H1 (cell line): Measurements from ENCODE around the gene GRK3. TPM values are rescaled to one million over a fixed set of nuclear protein-coding genes. Genes with fewer than 3 reads are reported as not detected.

ENCODE experiments used
- CTCF ChIA-PET: fragments of 300-600 bp; sonication (Branson Sonifier 250); formaldehyde crosslinking; loops from one replicate; lab custom pipeline; 2021; ENCODE audit not compliant: partially characterized antibody; lab: Charles Lee
- POLR2A ChIA-PET: fragments of 300-600 bp; sonication (Branson Sonifier 250); formaldehyde crosslinking; loops from one replicate; lab custom pipeline; 2021; ENCODE audit warnings: inconsistent platforms; ENCODE audit not compliant: partially characterized antibody; lab: Charles Lee
- DNase-seq, 2 experiments: peaks; one replicate each; pipeline versions ENCODE4 v3.0.0 to v3.0.0-alpha.2; 2010 to 2022; ENCODE audit warnings: low spot score in 2 of 2, low read depth in 1 of 2, mixed read lengths in 1 of 2
- FAIRE-seq: peaks from 2 replicates; lab custom pipeline; 2011; peaks lifted over from hg19 to GRCh38; lab: Jason Lieb, UNC
- H2AFZ ChIP-seq: 2 replicates; pipeline ENCODE4 v1.8.1; 2012; ENCODE audit warnings: low read length, inconsistent platforms
- H2AK5ac ChIP-seq: 2 replicates; pipeline ENCODE4 v1.6.1; 2013; ENCODE audit warnings: low read depth, low read length
- H2BK120ac ChIP-seq: replicated peaks from 2 replicates; pipeline ENCODE3; 2013; ENCODE audit warnings: low read depth, low read length, inconsistent platforms
- H2BK12ac ChIP-seq: 2 replicates; pipeline ENCODE4 v1.6.1; 2013; ENCODE audit warnings: low read depth, low read length
- H2BK15ac ChIP-seq: 2 replicates; pipeline ENCODE4 v1.6.1; 2013; ENCODE audit warnings: low read length
- H2BK20ac ChIP-seq: 2 replicates; pipeline ENCODE4 v1.6.1; 2013; ENCODE audit warnings: low read length
- H2BK5ac ChIP-seq: 2 replicates; pipeline ENCODE4 v1.6.1; 2013; ENCODE audit warnings: low read depth, low read length
- H3K14ac ChIP-seq: 2 replicates; pipeline ENCODE4 v1.6.1; 2013; ENCODE audit warnings: inconsistent platforms; ENCODE audit not compliant: insufficient read length
- H3K18ac ChIP-seq: 2 replicates; pipeline ENCODE4 v1.6.1; 2013; ENCODE audit warnings: low read length; ENCODE audit errors: extremely low read depth
- H3K23ac ChIP-seq: 2 replicates; pipeline ENCODE4 v1.6.1; 2013; ENCODE audit warnings: inconsistent platforms; ENCODE audit not compliant: insufficient read length
- H3K23me2 ChIP-seq: 2 replicates; pipeline ENCODE4 v1.6.1; 2013; ENCODE audit warnings: low read depth, low read length
- H3K27ac ChIP-seq: 2 replicates; pipeline ENCODE4 v1.6.1; 2011; ENCODE audit warnings: low read depth, low read length, inconsistent platforms
- H3K27me3 ChIP-seq, 4 experiments: replicated peaks in 1 of 4; 1 replicate in 1 of 4; 2 replicates in 3 of 4; pipeline versions ENCODE4 v1.6.1 to v1.8.1; 2011 to 2013; ENCODE audit warnings: low read length in 3 of 4, mild to moderate bottlenecking in 3 of 4, inconsistent platforms in 2 of 4, mixed read lengths in 2 of 4, moderate library complexity in 1 of 4; ENCODE audit not compliant: control insufficient read depth in 3 of 4, insufficient read depth in 3 of 4; ENCODE audit errors: extremely low read depth in 1 of 4
- H3K36me3 ChIP-seq, 4 experiments: 2 replicates each; pipeline versions ENCODE4 v1.6.1 to v1.8.1; 2011 to 2013; ENCODE audit warnings: mild to moderate bottlenecking in 4 of 4, low read length in 3 of 4, moderate library complexity in 2 of 4, control low read depth in 1 of 4, inconsistent platforms in 1 of 4; ENCODE audit not compliant: insufficient read depth in 4 of 4, control insufficient read depth in 2 of 4
- H3K4ac ChIP-seq: replicated peaks from 2 replicates; pipeline ENCODE3; 2013; ENCODE audit warnings: low read length, low read depth, mixed read lengths, inconsistent platforms; ENCODE audit not compliant: insufficient read length
- H3K4me1 ChIP-seq, 4 experiments: replicated peaks in 1 of 4; 1 replicate in 1 of 4; 2 replicates in 3 of 4; pipeline versions ENCODE4 v1.6.1 to v1.8.1; 2011 to 2013; ENCODE audit warnings: low read length in 3 of 4, inconsistent platforms in 2 of 4, mixed read lengths in 1 of 4; ENCODE audit not compliant: insufficient read depth in 4 of 4, control insufficient read depth in 3 of 4
- H3K4me2 ChIP-seq, 2 experiments: 2 replicates each; pipeline versions ENCODE4 v1.6.1 to v1.8.1; 2011 to 2013; ENCODE audit warnings: low read depth in 2 of 2, low read length in 2 of 2, control low read depth in 1 of 2, inconsistent platforms in 1 of 2, mild to moderate bottlenecking in 1 of 2; ENCODE audit not compliant: insufficient read depth in 1 of 2
- H3K4me3 ChIP-seq, 4 experiments: fragments of 200-600, 300-600 bp in 1 of 4; sonication (generic), shearing (Covaris generic), sonication (Bioruptor Twin) in 1 of 4; 2 replicates each; pipeline versions ENCODE4 v1.5.1 to v1.8.1; 2011 to 2016; ENCODE audit warnings: low read length in 4 of 4, low read depth in 3 of 4, control low read depth in 2 of 4, inconsistent platforms in 2 of 4, mild to moderate bottlenecking in 2 of 4, mixed read lengths in 1 of 4, moderate library complexity in 1 of 4; ENCODE audit not compliant: insufficient read depth in 2 of 4; ENCODE audit errors: extremely low read depth in 1 of 4
- H3K56ac ChIP-seq: replicated peaks from 2 replicates; pipeline ENCODE3; 2013; ENCODE audit warnings: low read depth, mild to moderate bottlenecking, mixed read lengths, low read length, inconsistent platforms; ENCODE audit not compliant: insufficient read length
- H3K79me1 ChIP-seq: 2 replicates; pipeline ENCODE4 v1.6.1; 2013; ENCODE audit warnings: low read depth, low read length, control low read depth
- H3K79me2 ChIP-seq, 2 experiments: 2 replicates each; pipeline versions ENCODE4 v1.6.1 to v1.8.1; 2012 to 2013; ENCODE audit warnings: low read length in 2 of 2, mild to moderate bottlenecking in 2 of 2, inconsistent platforms in 1 of 2; ENCODE audit not compliant: insufficient read depth in 2 of 2, control insufficient read depth in 1 of 2
- H3K9ac ChIP-seq, 4 experiments: replicated peaks in 1 of 4; 1 replicate in 1 of 4; 2 replicates in 3 of 4; pipeline versions ENCODE4 v1.6.1 to v1.8.1; 2011 to 2013; ENCODE audit warnings: low read depth in 3 of 4, low read length in 3 of 4, control low read depth in 2 of 4, mild to moderate bottlenecking in 2 of 4, moderate library complexity in 2 of 4, inconsistent platforms in 1 of 4; ENCODE audit errors: extremely low read depth in 1 of 4
- H3K9me3 ChIP-seq, 2 experiments: 2 replicates each; pipeline versions ENCODE4 v1.6.1 to v1.8.1; 2012 to 2013; ENCODE audit warnings: mild to moderate bottlenecking in 2 of 2, moderate library complexity in 2 of 2, control low read depth in 1 of 2, inconsistent platforms in 1 of 2, low read depth in 1 of 2, low read length in 1 of 2, mixed read lengths in 1 of 2; ENCODE audit not compliant: insufficient read depth in 2 of 2
- H4K20me1 ChIP-seq, 2 experiments: replicated peaks in 1 of 2; 2 replicates each; pipeline versions ENCODE3 to v1.8.1; 2011 to 2013; ENCODE audit warnings: inconsistent platforms in 2 of 2, low read length in 2 of 2, mild to moderate bottlenecking in 1 of 2; ENCODE audit not compliant: insufficient read depth in 2 of 2, control insufficient read depth in 1 of 2
- H4K5ac ChIP-seq: 2 replicates; pipeline ENCODE4 v1.6.1; 2013; ENCODE audit warnings: low read length, low read depth, mixed read lengths, inconsistent platforms; ENCODE audit not compliant: insufficient read length
- H4K8ac ChIP-seq: 2 replicates; pipeline ENCODE4 v1.8.0; 2013; ENCODE audit warnings: mild to moderate bottlenecking, moderate library complexity, low read length, inconsistent platforms; ENCODE audit not compliant: insufficient read depth; ENCODE audit errors: extremely low read depth
- H4K91ac ChIP-seq: replicated peaks from 2 replicates; pipeline ENCODE3; 2013; ENCODE audit warnings: low read length, mixed read lengths, inconsistent platforms; ENCODE audit not compliant: insufficient read length
- ASH2L ChIP-seq: fragments of 200-600, 300-600 bp; sonication (generic); IDR thresholded peaks from one replicate; pipeline ENCODE4 v1.7.1; 2017; ENCODE audit warnings: low read length
- CHD2 ChIP-seq: IDR thresholded peaks from 2 replicates; pipeline ENCODE4 v1.6.1; 2012; ENCODE audit warnings: low read length, improper control_type of control experiment
- CREB1 ChIP-seq: IDR thresholded peaks from 2 replicates; pipeline ENCODE4 v1.6.1; 2012; ENCODE audit warnings: inconsistent platforms
- CTCF ChIP-seq, 3 experiments: IDR thresholded peaks; 1 replicate in 2 of 3; 2 replicates in 1 of 3; pipeline versions ENCODE4 v1.5.1 to v1.6.1; 2011; ENCODE audit warnings: low read length in 3 of 3, mild to moderate bottlenecking in 3 of 3, inconsistent platforms in 2 of 3, low read depth in 1 of 3, moderate library complexity in 1 of 3; ENCODE audit not compliant: insufficient read depth in 1 of 3; ENCODE audit errors: control extremely low read depth in 1 of 3
- FOSL1 ChIP-seq: IDR thresholded peaks from 2 replicates; pipeline ENCODE4 v1.6.1; 2011; ENCODE audit warnings: mild to moderate bottlenecking, low read depth, low read length, moderate library complexity; ENCODE audit not compliant: insufficient read depth
- GABPA ChIP-seq: IDR thresholded peaks from 2 replicates; pipeline ENCODE4 v1.6.1; 2011; ENCODE audit warnings: mild to moderate bottlenecking, low read length, moderate library complexity, borderline replicate concordance; ENCODE audit not compliant: insufficient read depth
- MAFK ChIP-seq: IDR thresholded peaks from 2 replicates; pipeline ENCODE4 v1.6.1; 2012; ENCODE audit warnings: low read depth, mild to moderate bottlenecking, improper control_type of control experiment, low read length
- PHF8 ChIP-seq: fragments of 200-600 bp; sonication (generic); conservative IDR thresholded peaks from 2 replicates; pipeline ENCODE4 v1.7.1; 2012; ENCODE audit warnings: low read depth, mild to moderate bottlenecking, inconsistent platforms, low read length, moderate library complexity
- POLR2AphosphoS5 ChIP-seq: IDR thresholded peaks from 2 replicates; pipeline ENCODE4 v1.6.1; 2011; ENCODE audit warnings: low read depth, low read length
- RNF2 ChIP-seq: fragments of 200-900, 300-1000 bp; sonication (generic); IDR thresholded peaks from 2 replicates; pipeline ENCODE4 v1.7.1; 2016; ENCODE audit warnings: borderline replicate concordance, low read depth, mild to moderate bottlenecking, antibody characterized with exemption, low read length; ENCODE audit not compliant: poor library complexity, severe bottlenecking; ENCODE audit errors: missing control alignments
- SP1 ChIP-seq: IDR thresholded peaks from 2 replicates; pipeline ENCODE4 v1.6.1; 2011; ENCODE audit warnings: low read depth, low read length
- SP2 ChIP-seq: IDR thresholded peaks from 2 replicates; pipeline ENCODE4 v1.6.1; 2012; ENCODE audit warnings: mild to moderate bottlenecking, low read length, inconsistent platforms
- SP4 ChIP-seq: IDR thresholded peaks from 2 replicates; pipeline ENCODE4 v1.6.1; 2012; ENCODE audit warnings: low read length, inconsistent platforms
- WGBS, 2 experiments: shearing (Covaris generic) in 1 of 2; methylation state at CpG; one replicate each; pipeline versions ENCODE4 v1.1.6 to v1.1.7; 2013 to 2015; ENCODE audit warnings: low lambda C conversion rate in 2 of 2, mixed read lengths in 2 of 2, inconsistent platforms in 1 of 2, low coverage in 1 of 2, missing lambda C conversion rate in 1 of 2; ENCODE audit not compliant: insufficient replicate concordance in 2 of 2, insufficient coverage in 1 of 2, insufficient read length in 1 of 2; ENCODE audit errors: extremely low coverage in 1 of 2, missing lambda C conversion rate in 1 of 2; 5-methylcytosine and 5-hydroxymethylcytosine counted together
- polyA plus RNA-seq, 7 experiments: library from polyadenylated mRNA; depleted of rRNA in 3 of 7; stranded (reverse) in 5 of 7; unstranded in 2 of 7; fragments of >200 nt in 5 of 7; fragments of 200-250 nt in 2 of 7; gene quantifications; 1 replicate in 5 of 7; 2 replicates in 1 of 7; 4 replicates in 1 of 7; pipeline versions ENCODE4 v1.2.1 to v1.2.3, GENCODE V29; 2011 to 2013; ENCODE audit warnings: missing spikeins in 2 of 7, mixed read lengths in 2 of 7
- total RNA-seq: library from RNA; stranded (reverse); fragmentation: NEBNext Ultra II Directional; extraction: Animal tissue kit (Norgen Biotek cat#: 25700); gene quantifications from 2 replicates; pipeline ENCODE4 v1.2.1, GENCODE V29; 2021

GRK3 gene
- total and polyA plus RNA-seq, 2 of the 8 experiments (the other 6 are each of a cell fraction or from before 2014, with no cell fraction given): 7.5 to 35.3 TPM

GRCh38 chr22:25558341-25558740 is 6.1 kb upstream of the GRK3 start:
- H2BK5ac ChIP-seq: no peak overlapping the region
- no peak overlapping the region for H3K18ac ChIP-seq
- H3K4me2 ChIP-seq: no peak overlapping the region
- H3K9ac ChIP-seq: no peak overlapping the region
- H2BK15ac ChIP-seq: no peak overlapping the region
- H2AFZ ChIP-seq: no peak overlapping the region
- no peaks in the 10 kb centered on the region for H3K79me1 ChIP-seq
- no peak overlapping the region for H2BK20ac ChIP-seq
- no peak overlapping the region for H4K5ac ChIP-seq
- no peak overlapping the region for H2BK12ac ChIP-seq
- peaks cover 4% of the 10 kb centered on the region; the same call in 1 of the 2 replicates for H3K23me2 ChIP-seq
- H3K79me2 ChIP-seq: no peaks in the 10 kb centered on the region
- H4K20me1 ChIP-seq: no peaks in the 10 kb centered on the region
- H3K4me3 ChIP-seq: no peak overlapping the region
- H3K14ac ChIP-seq: no peak overlapping the region
- no peak overlapping the region for H2BK120ac ChIP-seq
- peaks cover 0 to 4% (median under 1%) of the 10 kb centered on the region in 4 experiments; a peak in 2 of 7 replicates for H3K27me3 ChIP-seq
- peaks cover 0 to 4% (median under 1%) of the 10 kb centered on the region in 4 experiments; a peak in 4 of 7 replicates for H3K4me1 ChIP-seq
- H3K9me3 ChIP-seq: no peaks in the 10 kb centered on the region
- H3K27ac ChIP-seq: no peak overlapping the region
- ChIA-PET CTCF (interaction anchor here (1.0 to 1.2 kb wide), 2 partner anchors 14 to 39 kb away, joined by 3 to 5 read pairs; no protein-coding TSS in a partner anchor), POLR2A (no interaction called here)
- no peaks in the 10 kb centered on the region for H3K36me3 ChIP-seq
- no peak overlapping the region for H4K91ac ChIP-seq
- WGBS, 2 experiments: 93% methylated on average over 4 of the region's 4 CpGs; no CpG with 5 or more reads in 1 of the 2 experiments
- H3K56ac ChIP-seq: no peak overlapping the region
- no peak overlapping the region for H3K4ac ChIP-seq
- FAIRE-seq (no peak), DNase-seq (no peak)
- no peak overlapping the region for H2AK5ac ChIP-seq
- H3K23ac ChIP-seq: no peak overlapping the region
- H4K8ac ChIP-seq: no peak overlapping the region
- TF ChIP-seq RNF2 (no peak), ASH2L (no peak), GABPA (no peak), SP2 (no peak), POLR2AphosphoS5 (no peak), SP4 (no peak), CREB1 (no peak), MAFK (no peak), CTCF (IDR thresholded peaks at IDR 0.05; ENCODE audit: control extremely low read depth in 1 of 3, insufficient read depth in 1 of 3, low read depth in 1 of 3, low read length in 3 of 3) (no peak), PHF8 (no peak), CHD2 (no peak), SP1 (no peak), FOSL1 (no peak)
